Endothelial cell (in vitro differentiated cells): ENCODE measurements around the gene BCAM. TPM values are rescaled to one million over a fixed set of nuclear protein-coding genes. Genes with fewer than 3 reads are reported as not detected.
"Not testable (repeated sequence)": the region's sequence is repeated elsewhere in the genome, so short reads cannot be mapped to it uniquely, and the experiment has no call there.

Experiments
- DNase-seq: peaks from one replicate; pipeline ENCODE4 v3.0.0; 2021; ENCODE audit warnings: low spot score
- H3K27ac Mint-ChIP-seq: one replicate; pipeline ENCODE4 v1.8.0; 2021; ENCODE audit warnings: mixed read lengths, inconsistent platforms; ENCODE audit not compliant: unreplicated experiment
- H3K27me3 Mint-ChIP-seq: one replicate; pipeline ENCODE4 v1.8.0; 2021; ENCODE audit warnings: mild to moderate bottlenecking, moderate library complexity, mixed read lengths, inconsistent platforms; ENCODE audit not compliant: unreplicated experiment
- H3K36me3 Mint-ChIP-seq: one replicate; pipeline ENCODE4 v1.8.0; 2021; ENCODE audit warnings: mild to moderate bottlenecking, low read depth, mixed read lengths, inconsistent platforms; ENCODE audit not compliant: unreplicated experiment
- H3K4me1 Mint-ChIP-seq: one replicate; pipeline ENCODE4 v1.8.0; 2021; ENCODE audit warnings: mild to moderate bottlenecking, mixed read lengths, inconsistent platforms; ENCODE audit not compliant: unreplicated experiment
- H3K4me3 Mint-ChIP-seq: one replicate; pipeline ENCODE4 v1.8.0; 2021; ENCODE audit warnings: mild to moderate bottlenecking, mixed read lengths, inconsistent platforms; ENCODE audit not compliant: unreplicated experiment
- H3K9me3 Mint-ChIP-seq: one replicate; pipeline ENCODE4 v1.8.0; 2021; ENCODE audit warnings: mixed read lengths, inconsistent platforms; ENCODE audit not compliant: unreplicated experiment
- total RNA-seq: library from RNA; stranded (reverse); fragmentation: NEBNext Ultra II Directional; extraction: Animal tissue kit (Norgen Biotek cat#: 25700); gene quantifications from one replicate; pipeline ENCODE4 v1.2.1, GENCODE V29; 2021; ENCODE audit not compliant: unreplicated experiment
- TF ChIP-seq, protein P1 (sequence below): fragments of 200-600 bp; sonication (generic); IDR thresholded peaks from one replicate; pipeline ENCODE4 v1.5.0; 2021; ENCODE audit warnings: antibody characterized with exemption; ENCODE audit not compliant: unreplicated experiment

The BCAM gene
- total RNA-seq, 1 donor from 2014 or later: 6.9 TPM

DNA sequence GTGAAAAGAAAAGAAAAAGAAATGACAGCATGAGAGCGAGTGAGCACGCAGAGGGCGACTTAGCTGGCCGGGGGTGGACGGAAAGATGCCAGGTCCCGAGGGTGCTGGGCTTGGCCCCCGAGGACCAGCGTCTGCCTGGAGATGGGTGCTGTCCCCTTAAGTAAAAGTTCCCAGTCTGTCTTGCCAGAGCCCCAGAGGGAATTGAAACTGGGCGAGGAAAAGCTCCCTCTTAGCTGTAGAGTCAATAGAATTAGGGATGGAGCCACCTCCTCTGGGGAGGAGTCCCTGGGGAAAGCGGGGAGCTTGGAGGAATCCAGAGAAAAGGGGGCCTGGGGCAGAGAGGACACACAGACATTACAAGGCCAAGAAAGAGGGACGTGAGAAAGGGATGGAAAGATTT lies 13.3 kb downstream of the BCAM start:
- H3K27ac Mint-ChIP-seq: no peak overlapping the region
- TF ChIP-seq, protein P1, sequence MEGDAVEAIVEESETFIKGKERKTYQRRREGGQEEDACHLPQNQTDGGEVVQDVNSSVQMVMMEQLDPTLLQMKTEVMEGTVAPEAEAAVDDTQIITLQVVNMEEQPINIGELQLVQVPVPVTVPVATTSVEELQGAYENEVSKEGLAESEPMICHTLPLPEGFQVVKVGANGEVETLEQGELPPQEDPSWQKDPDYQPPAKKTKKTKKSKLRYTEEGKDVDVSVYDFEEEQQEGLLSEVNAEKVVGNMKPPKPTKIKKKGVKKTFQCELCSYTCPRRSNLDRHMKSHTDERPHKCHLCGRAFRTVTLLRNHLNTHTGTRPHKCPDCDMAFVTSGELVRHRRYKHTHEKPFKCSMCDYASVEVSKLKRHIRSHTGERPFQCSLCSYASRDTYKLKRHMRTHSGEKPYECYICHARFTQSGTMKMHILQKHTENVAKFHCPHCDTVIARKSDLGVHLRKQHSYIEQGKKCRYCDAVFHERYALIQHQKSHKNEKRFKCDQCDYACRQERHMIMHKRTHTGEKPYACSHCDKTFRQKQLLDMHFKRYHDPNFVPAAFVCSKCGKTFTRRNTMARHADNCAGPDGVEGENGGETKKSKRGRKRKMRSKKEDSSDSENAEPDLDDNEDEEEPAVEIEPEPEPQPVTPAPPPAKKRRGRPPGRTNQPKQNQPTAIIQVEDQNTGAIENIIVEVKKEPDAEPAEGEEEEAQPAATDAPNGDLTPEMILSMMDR: no peak
- H3K4me1 Mint-ChIP-seq: peaks cover 4% of the 10 kb centered on the region
- H3K9me3 Mint-ChIP-seq: no peaks in the 10 kb centered on the region
- no peaks in the 10 kb centered on the region for H3K36me3 Mint-ChIP-seq
- no peak for DNase-seq
- H3K27me3 Mint-ChIP-seq: peaks cover 15% of the 10 kb centered on the region
- H3K4me3 Mint-ChIP-seq: no peak overlapping the region

DNA sequence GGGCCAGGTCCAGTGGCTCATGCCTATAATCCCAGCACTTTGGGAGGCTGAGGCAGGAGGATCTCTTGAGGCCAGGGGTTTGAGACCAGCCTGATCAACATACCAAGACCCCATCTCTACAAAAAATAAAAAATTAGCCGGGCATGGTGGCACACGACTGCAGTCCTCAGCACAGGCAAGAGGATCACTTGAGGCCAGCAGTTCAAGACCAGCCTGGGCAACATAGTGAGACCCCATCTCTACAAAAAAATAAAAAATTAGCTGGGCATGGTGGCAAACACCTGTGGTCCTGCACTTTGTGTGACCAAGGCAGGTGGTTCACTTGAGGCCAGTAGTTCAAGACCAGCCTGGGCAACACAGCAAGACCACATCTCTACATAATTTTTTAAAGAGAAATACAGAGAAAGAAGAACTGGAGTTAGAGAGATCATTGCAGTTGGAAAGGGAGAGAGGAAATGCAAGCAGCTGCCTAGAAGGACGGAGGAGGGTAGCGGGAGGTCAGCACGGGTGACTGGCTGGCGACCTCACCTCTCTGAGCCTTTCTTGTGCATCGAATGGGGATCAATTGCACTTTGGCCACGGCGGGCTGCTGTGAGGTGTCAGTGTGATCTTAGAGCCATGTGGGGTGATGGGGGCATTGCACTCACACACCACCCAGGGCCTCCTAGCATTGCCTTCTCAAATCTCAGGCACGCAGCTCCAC lies 13.9 kb downstream of the BCAM start:
- Mint-ChIP-seq H3K27ac (no peak overlapping the region), H3K27me3 (peaks cover 12% of the 10 kb centered on the region), H3K36me3 (no peaks in the 10 kb centered on the region), H3K4me1 (peaks cover 4% of the 10 kb centered on the region), H3K4me3 (no peak overlapping the region), H3K9me3 (no peaks in the 10 kb centered on the region)
- no peak for DNase-seq
- TF ChIP-seq, protein P1: no peak

DNA sequence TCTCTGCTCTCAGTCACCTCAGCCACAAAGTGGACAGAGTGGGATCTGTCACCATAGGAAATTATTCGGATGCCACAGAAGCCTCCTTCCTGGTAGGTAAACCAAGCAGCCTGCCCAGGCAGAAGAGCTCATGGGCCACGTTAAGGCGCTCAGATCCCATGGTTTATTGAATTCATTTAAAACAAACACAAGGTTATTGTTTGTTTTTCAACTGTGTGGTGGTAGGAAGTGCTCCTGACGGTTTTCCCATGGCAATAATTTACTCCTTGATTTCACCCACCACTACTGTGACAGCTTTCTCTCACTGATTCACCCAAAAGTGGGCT lies 14.4 kb downstream of the BCAM start:
- no peak overlapping the region for H3K4me3 Mint-ChIP-seq

DNA sequence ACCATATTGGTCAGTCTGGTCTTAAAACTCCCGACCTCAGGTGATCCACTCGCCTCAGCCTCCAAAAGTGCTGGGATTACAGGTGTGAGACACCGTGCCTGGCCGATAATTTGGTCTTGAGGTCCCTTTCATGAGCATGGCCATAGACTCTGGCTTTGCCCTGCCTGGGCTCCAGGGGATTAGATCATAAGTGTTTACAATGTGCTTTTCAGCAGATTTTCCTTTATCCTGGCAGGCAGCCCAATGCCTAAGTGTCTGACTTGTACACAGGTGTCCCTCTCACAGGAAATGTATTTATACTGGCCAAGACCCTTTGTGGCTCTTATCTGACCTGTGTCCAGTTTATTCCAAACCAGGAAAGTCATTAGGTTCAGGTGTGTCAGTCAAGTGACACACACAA lies 15.9 kb downstream of the BCAM start:
- Mint-ChIP-seq H3K27me3 (peaks cover 6% of the 10 kb centered on the region), H3K36me3 (no peaks in the 10 kb centered on the region), H3K9me3 (no peaks in the 10 kb centered on the region), H3K4me3 (no peak overlapping the region), H3K27ac (no peak overlapping the region), H3K4me1 (peaks cover 4% of the 10 kb centered on the region)
- no peak for DNase-seq
- TF ChIP-seq, protein P1: no peak

More for the DNA sequence above, 14.4 kb downstream of the BCAM start:
- TF ChIP-seq, protein P1: no peak
- Mint-ChIP-seq H3K27ac (no peak overlapping the region), H3K4me1 (peaks cover 4% of the 10 kb centered on the region), H3K27me3 (peaks cover 7% of the 10 kb centered on the region), H3K36me3 (no peaks in the 10 kb centered on the region), H3K9me3 (no peaks in the 10 kb centered on the region)
- DNase-seq: no peak

GRCh38 chr19:44832875-44833274 lies 24.0 kb downstream of the BCAM start:
- not testable (repeated sequence) for H3K36me3 Mint-ChIP-seq, H3K4me3 Mint-ChIP-seq, DNase-seq, H3K4me1 Mint-ChIP-seq, H3K9me3 Mint-ChIP-seq, H3K27me3 Mint-ChIP-seq, H3K27ac Mint-ChIP-seq

DNA sequence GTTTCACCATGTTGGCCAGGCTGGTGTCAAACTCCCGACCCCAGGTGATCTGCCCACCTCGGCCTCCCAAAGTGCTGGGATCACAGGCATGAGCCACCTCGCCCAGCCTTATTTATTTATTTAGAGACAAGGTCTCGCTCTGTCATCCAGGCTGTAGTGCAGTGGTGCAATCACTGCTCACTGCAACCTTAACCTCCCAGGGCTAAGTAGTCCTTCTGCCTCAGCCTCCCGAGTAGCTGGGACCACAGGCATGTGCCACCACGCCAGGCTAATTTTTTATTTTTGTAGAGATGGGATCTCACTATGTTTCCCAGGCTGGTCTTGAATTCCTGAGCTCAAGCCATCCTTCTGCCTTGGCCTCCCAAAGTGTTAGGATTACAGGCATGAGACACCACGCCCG lies 25.5 kb downstream of the BCAM start:
- H3K27ac Mint-ChIP-seq, H3K4me3 Mint-ChIP-seq, DNase-seq, H3K36me3 Mint-ChIP-seq, H3K4me1 Mint-ChIP-seq, H3K9me3 Mint-ChIP-seq, H3K27me3 Mint-ChIP-seq: not testable (repeated sequence)
